DOHH2 (cell line): ENCODE data around the gene TMEM31.

ENCODE experiments used
- H3F3A ChIP-seq: fragments of 200-600 bp; sonication (generic), shearing (Covaris generic); 2 replicates; pipeline ENCODE4 v1.6.0; 2016; ENCODE audit warnings: antibody characterized with exemption, mild to moderate bottlenecking; ENCODE audit not compliant: control insufficient read depth, insufficient read depth
- H3K27ac ChIP-seq: fragments of 200-600 bp; sonication (generic); 2 replicates; pipeline ENCODE4 v1.5.1; 2014; ENCODE audit warnings: low read depth, mild to moderate bottlenecking, low read length, moderate library complexity
- H3K27me3 ChIP-seq: fragments of 200-600 bp; sonication (generic); 2 replicates; pipeline ENCODE4 v1.6.1; 2014; ENCODE audit warnings: mild to moderate bottlenecking, low read length, mixed read lengths; ENCODE audit not compliant: control insufficient read depth
- H3K36me3 ChIP-seq: fragments of 200-600 bp; sonication (generic); 2 replicates; pipeline ENCODE4 v1.6.1; 2014; ENCODE audit warnings: mild to moderate bottlenecking, low read length, moderate library complexity, mixed read lengths; ENCODE audit not compliant: control insufficient read depth
- H3K4me1 ChIP-seq: fragments of 200-600 bp; sonication (generic); 2 replicates; pipeline ENCODE4 v1.6.1; 2014; ENCODE audit warnings: mild to moderate bottlenecking, low read length, mixed read lengths; ENCODE audit not compliant: control insufficient read depth
- H3K4me2 ChIP-seq: fragments of 200-600 bp; sonication (generic); 2 replicates; pipeline ENCODE4 v1.6.0; 2014; ENCODE audit warnings: mild to moderate bottlenecking, low read length, moderate library complexity
- H3K4me3 ChIP-seq: fragments of 200-600 bp; sonication (generic); 2 replicates; pipeline ENCODE4 v1.5.1; 2014; ENCODE audit warnings: mild to moderate bottlenecking, low read length, mixed read lengths
- H3K79me2 ChIP-seq: fragments of 200-600 bp; sonication (generic); 2 replicates; pipeline ENCODE4 v1.6.1; 2014; ENCODE audit warnings: mild to moderate bottlenecking, low read length, mixed read lengths; ENCODE audit not compliant: control insufficient read depth
- H3K9me2 ChIP-seq: fragments of 200-600 bp; sonication (generic); replicated peaks from 2 replicates; pipeline ENCODE4 v1.6.1; 2014; ENCODE audit warnings: mild to moderate bottlenecking, low read length, mixed read lengths; ENCODE audit not compliant: control insufficient read depth
- H3K9me3 ChIP-seq: fragments of 200-600 bp; sonication (generic); 2 replicates; pipeline ENCODE4 v1.6.1; 2014; ENCODE audit warnings: antibody characterized with exemption, low read length, mixed read lengths; ENCODE audit not compliant: control insufficient read depth, insufficient read depth
- H4K20me1 ChIP-seq: fragments of 200-600 bp; sonication (generic); 2 replicates; pipeline ENCODE4 v1.6.0; 2014; ENCODE audit warnings: low read depth, mild to moderate bottlenecking, antibody characterized with exemption, low read length, moderate library complexity; ENCODE audit not compliant: control insufficient read depth, insufficient read depth
- EZH2phosphoT487 ChIP-seq: fragments of 200-600 bp; sonication (generic); IDR thresholded peaks from 2 replicates; pipeline ENCODE4 v1.6.1; 2017; ENCODE audit warnings: borderline replicate concordance, mild to moderate bottlenecking, antibody characterized with exemption, low read length, moderate library complexity, mixed read lengths
- TF ChIP-seq, protein P1 (sequence below): fragments of 200-600 bp; sonication (generic); IDR thresholded peaks from one replicate; pipeline ENCODE4 v1.5.1; 2014; ENCODE audit warnings: antibody characterized with exemption, mild to moderate bottlenecking, low read depth, low read length; ENCODE audit not compliant: poor library complexity, severe bottlenecking

The TMEM31 gene

GRCh38 chrX:103669745-103670144, 41.0 kb upstream of the TMEM31 start:
- no peaks in the 10 kb centered on the region for H3K79me2 ChIP-seq
- TF ChIP-seq, protein P1, sequence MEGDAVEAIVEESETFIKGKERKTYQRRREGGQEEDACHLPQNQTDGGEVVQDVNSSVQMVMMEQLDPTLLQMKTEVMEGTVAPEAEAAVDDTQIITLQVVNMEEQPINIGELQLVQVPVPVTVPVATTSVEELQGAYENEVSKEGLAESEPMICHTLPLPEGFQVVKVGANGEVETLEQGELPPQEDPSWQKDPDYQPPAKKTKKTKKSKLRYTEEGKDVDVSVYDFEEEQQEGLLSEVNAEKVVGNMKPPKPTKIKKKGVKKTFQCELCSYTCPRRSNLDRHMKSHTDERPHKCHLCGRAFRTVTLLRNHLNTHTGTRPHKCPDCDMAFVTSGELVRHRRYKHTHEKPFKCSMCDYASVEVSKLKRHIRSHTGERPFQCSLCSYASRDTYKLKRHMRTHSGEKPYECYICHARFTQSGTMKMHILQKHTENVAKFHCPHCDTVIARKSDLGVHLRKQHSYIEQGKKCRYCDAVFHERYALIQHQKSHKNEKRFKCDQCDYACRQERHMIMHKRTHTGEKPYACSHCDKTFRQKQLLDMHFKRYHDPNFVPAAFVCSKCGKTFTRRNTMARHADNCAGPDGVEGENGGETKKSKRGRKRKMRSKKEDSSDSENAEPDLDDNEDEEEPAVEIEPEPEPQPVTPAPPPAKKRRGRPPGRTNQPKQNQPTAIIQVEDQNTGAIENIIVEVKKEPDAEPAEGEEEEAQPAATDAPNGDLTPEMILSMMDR: no peak
- no peak for TF ChIP-seq EZH2phosphoT487
- no peaks in the 10 kb centered on the region for H4K20me1 ChIP-seq
- no peaks in the 10 kb centered on the region for H3K27me3 ChIP-seq
- H3K9me3 ChIP-seq: no peaks in the 10 kb centered on the region
- no peaks in the 10 kb centered on the region for H3K9me2 ChIP-seq
- no peak overlapping the region for H3K27ac ChIP-seq
- H3K4me3 ChIP-seq: no peak overlapping the region
- no peak overlapping the region for H3K4me2 ChIP-seq
- H3F3A ChIP-seq: peaks cover 6% of the 10 kb centered on the region
- H3K4me1 ChIP-seq: no peaks in the 10 kb centered on the region
- H3K36me3 ChIP-seq: no peaks in the 10 kb centered on the region

GRCh38 chrX:103674531-103675454, 35.9 kb upstream of the TMEM31 start:
- peaks cover 39% of the 10 kb centered on the region for H3K36me3 ChIP-seq
- peaks cover 12% of the 10 kb centered on the region for H3F3A ChIP-seq
- TF ChIP-seq EZH2phosphoT487: no peak
- TF ChIP-seq, protein P1: no peak
- no peaks in the 10 kb centered on the region for H3K4me1 ChIP-seq
- no peak overlapping the region for H3K4me3 ChIP-seq
- no peaks in the 10 kb centered on the region for H3K79me2 ChIP-seq
- H3K9me3 ChIP-seq: no peaks in the 10 kb centered on the region
- no peaks in the 10 kb centered on the region for H3K9me2 ChIP-seq
- H3K27ac ChIP-seq: no peak overlapping the region
- no peaks in the 10 kb centered on the region for H3K27me3 ChIP-seq
- H3K4me2 ChIP-seq: no peak overlapping the region
- H4K20me1 ChIP-seq: no peaks in the 10 kb centered on the region

DNA sequence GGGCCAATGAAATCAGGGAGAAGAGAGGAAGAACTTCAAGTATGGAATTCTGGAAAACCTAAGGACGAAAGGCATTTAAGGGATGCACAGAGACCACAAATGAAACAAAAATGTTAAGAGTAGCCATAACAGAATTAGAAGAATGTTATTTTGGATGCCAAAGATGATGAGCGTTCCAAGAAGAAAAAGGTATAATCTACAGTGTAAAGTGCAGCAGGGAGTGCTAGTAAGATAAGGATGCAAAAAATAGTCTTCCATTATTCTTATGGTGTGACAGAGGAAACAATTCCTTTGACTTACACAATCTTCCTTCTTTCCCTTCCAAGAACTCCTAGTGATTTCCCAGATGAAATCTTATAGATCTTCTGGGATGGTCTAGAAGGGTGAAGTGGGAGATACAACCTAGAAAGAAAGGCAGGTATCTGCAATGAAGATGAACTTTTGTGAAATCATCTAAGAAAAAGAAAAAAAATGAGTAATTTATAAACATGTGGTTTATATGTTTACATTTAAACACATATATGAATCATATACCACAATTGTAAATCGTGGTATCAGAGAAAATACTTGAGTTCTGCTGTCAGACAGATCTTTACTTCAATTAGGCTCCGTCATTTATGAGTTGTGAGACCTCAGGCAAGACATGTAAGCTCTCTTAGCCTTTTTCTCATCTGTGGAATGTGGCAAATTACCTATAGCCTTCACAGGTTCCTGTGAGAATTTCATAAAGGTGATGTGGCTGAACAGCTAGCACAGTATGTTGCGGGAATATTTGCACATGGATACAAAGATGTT, 32.3 kb upstream of the TMEM31 start:
- Histone ChIP-seq H3K4me2 (no peak overlapping the region), H3K27me3 (no peaks in the 10 kb centered on the region), H4K20me1 (no peaks in the 10 kb centered on the region), H3K9me2 (no peaks in the 10 kb centered on the region), H3F3A (peaks cover 12% of the 10 kb centered on the region), H3K4me1 (no peaks in the 10 kb centered on the region), H3K4me3 (no peak overlapping the region), H3K79me2 (no peaks in the 10 kb centered on the region), H3K9me3 (no peaks in the 10 kb centered on the region), H3K27ac (no peak overlapping the region), H3K36me3 (peaks cover 67% of the 10 kb centered on the region)
- TF ChIP-seq EZH2phosphoT487: no peak
- TF ChIP-seq, protein P1: no peak
